ENCODE data around the gene TFAP2E.

Gene TFAP2E

GRCh38 chr1:35598895-35599294 lies 25.8 kb downstream of the TFAP2E start:
- DNase-seq: no peak

- DNase-seq: no peak
These were observed 26.3 kb downstream of the TFAP2E start for GRCh38 chr1:35599411-35599810.

- no peak for DNase-seq
These were observed 27.5 kb downstream of the TFAP2E start for GRCh38 chr1:35600593-35600992.

- DNase-seq: no peak
These were observed 30.4 kb downstream of the TFAP2E start for GRCh38 chr1:35603468-35603867.

GRCh38 chr1:35603941-35604340 lies 30.8 kb downstream of the TFAP2E start:
- no peak for DNase-seq

GRCh38 chr1:35605071-35605866 lies 32.2 kb downstream of the TFAP2E start:
- no peak for DNase-seq

- DNase-seq: no peak
These were observed 32.7 kb downstream of the TFAP2E start for GRCh38 chr1:35605867-35606182.

- no peak for DNase-seq
These were observed 38.5 kb downstream of the TFAP2E start for GRCh38 chr1:35611655-35612054.

- DNase-seq: no peak
These were observed 42.3 kb downstream of the TFAP2E start for GRCh38 chr1:35615440-35615839.

GRCh38 chr1:35619237-35620121 lies 46.4 kb downstream of the TFAP2E start:
- no peak for DNase-seq

- no peak for DNase-seq
These were observed 49.5 kb downstream of the TFAP2E start for GRCh38 chr1:35622510-35623178.

- no peak for DNase-seq
These were observed 50.7 kb downstream of the TFAP2E start for GRCh38 chr1:35623832-35624231.

- no peak for DNase-seq
These were observed 55.9 kb downstream of the TFAP2E start for GRCh38 chr1:35629051-35629450.

- no peak for DNase-seq
These were observed 58.3 kb downstream of the TFAP2E start for GRCh38 chr1:35631396-35631795.

GRCh38 chr1:35633547-35633946 lies 60.4 kb downstream of the TFAP2E start:
- DNase-seq: no peak

GRCh38 chr1:35637401-35637809 lies 64.3 kb downstream of the TFAP2E start:
- DNase-seq: no peak

- no peak for DNase-seq
These were observed 67.5 kb downstream of the TFAP2E start for GRCh38 chr1:35640380-35641232.

GRCh38 chr1:35641233-35641866 lies 68.2 kb downstream of the TFAP2E start, which contains the start of gene PSMB2:
Gene PSMB2 (minus strand): TSS chr1:35641526. CDS start chr1:35641432, 94 bp downstream.
- peak; percentile 98 for DNase-seq

- DNase-seq: no peak
These were observed 69.4 kb downstream of the TFAP2E start for GRCh38 chr1:35642471-35642955.

- no peak for DNase-seq
These were observed 71.1 kb downstream of the TFAP2E start for GRCh38 chr1:35644204-35644603.

All from activated CD8-positive, alpha-beta memory T cell treated with anti-CD3 and anti-CD28 coated beads, Interleukin-2, amount 50 U/mL, for 4 hours (primary cell).